Stimulated activated CD4-positive, alpha-beta T cell treated with anti-CD3 and anti-CD28 coated beads, Interleukin-1b, Interleukin-23, amount 100 ng/mL, for 4 hours (primary cell): ENCODE data around the gene EFNA4.
"Not testable (repeated sequence)": the region's sequence is repeated elsewhere in the genome, so short reads cannot be mapped to it uniquely, and the experiment has no call there.

Source experiments
- DNase-seq, 2 donors: peaks; one replicate each; pipeline ENCODE4 v3.0.0-alpha.2; 2020; ENCODE audit warnings: low read depth in 2 of 2

The EFNA4 gene

DNA sequence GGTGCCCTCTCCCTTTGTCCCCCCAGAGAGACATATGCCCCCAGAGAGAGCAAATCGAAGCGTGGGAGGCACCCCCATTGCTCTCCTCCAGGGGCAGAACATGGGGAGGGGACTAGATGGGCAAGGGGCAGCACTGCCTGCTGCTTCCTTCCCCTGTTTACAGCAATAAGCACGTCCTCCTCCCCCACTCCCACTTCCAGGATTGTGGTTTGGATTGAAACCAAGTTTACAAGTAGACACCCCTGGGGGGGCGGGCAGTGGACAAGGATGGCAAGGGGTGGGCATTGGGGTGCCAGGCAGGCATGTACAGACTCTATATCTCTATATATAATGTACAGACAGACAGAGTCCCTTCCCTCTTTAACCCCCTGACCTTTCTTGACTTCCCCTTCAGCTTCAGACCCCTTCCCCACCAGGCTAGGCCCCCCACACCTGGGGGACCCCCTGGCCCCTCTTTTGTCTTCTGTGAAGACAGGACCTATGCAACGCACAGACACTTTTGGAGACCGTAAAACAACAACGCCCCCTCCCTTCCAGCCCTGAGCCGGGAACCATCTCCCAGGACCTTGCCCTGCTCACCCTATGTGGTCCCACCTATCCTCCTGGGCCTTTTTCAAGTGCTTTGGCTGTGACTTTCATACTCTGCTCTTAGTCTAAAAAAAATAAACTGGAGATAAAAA, 23.5 kb downstream of the EFNA4 start:
- no peak for DNase-seq

- peak; percentile 76 to 81 for DNase-seq
Measured at GRCh38 chr1:155091071-155092051, 27.8 kb downstream of the EFNA4 start.

DNA sequence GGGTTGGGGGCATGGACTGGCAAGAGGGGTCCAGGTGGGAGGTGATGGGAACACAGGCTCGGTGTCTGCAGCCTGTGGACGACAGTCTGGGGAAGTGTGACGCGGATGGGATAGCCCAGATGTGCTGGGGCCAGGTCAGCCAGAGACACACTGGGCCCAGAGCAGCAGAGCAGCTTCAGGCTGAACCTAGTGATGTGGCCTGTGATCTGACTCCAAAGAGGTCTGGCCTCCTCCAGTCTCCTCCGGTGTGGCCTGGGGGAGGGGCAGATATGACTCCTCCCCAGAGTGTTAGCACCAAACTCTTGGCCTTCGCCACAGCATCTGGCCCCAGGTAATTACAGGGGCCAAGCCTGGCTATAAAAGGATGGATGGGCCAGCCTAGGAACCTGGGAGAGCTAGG, 28.6 kb downstream of the EFNA4 start:
- no peak for DNase-seq

DNA sequence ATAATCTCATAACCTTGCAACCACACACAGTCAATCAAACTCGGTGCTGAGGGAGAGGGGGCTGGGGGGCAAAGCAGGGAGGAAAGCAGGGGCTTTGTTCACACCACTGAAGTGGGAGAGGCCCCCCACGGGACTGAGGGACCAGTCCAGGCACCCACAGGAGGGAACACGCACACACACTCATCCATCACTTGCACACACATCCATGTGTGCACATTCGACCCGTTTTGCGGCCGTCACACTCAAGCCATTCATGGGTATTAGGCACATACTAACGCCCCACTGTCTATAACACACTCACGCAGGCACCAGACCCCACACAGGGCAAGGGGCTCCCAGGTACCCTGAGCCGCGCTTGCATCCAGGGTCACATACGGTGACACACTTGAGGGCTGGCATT, 29.1 kb downstream of the EFNA4 start:
- no peak for DNase-seq

GRCh38 chr1:155093911-155094621, 30.5 kb downstream of the EFNA4 start:
- DNase-seq: no peak

DNA sequence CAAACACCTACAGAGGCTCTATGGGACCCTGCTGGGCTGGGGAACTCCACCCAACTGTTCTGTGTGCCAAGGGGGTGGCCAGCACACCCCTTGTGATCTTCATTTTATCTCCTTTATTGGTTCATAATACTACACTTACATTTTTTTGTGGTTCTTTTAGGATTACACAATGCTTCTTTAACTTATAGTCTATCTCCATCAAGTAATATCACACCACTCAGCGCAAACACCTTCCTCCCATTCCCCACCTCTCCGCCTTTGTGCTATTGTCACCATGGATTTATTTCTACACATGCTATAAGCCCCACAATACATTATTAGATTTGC, 31.0 kb downstream of the EFNA4 start:
- DNase-seq: no peak

DNA sequence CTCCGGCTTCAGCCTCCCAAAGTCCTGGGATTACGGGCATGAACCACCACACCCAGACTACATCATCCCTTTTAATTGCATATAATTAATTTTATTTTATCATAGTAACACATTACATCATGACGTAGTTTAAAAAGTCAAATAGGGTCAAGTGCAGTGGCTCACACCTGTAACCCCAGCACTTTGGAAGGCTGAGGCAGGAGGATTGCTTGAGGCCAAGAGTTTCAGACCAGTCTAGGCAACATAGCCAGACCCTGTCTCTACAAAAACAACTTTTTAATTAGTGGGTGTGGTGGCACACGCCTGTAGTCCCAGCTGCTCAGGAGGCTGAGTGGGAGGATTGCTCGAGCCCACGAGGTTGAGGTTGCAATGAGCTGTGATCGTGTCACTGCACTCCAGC, 35.8 kb downstream of the EFNA4 start:
- no peak for DNase-seq

GRCh38 chr1:155103325-155103724, 39.8 kb downstream of the EFNA4 start:
- no peak for DNase-seq

GRCh38 chr1:155104605-155105534, 41.3 kb downstream of the EFNA4 start:
- DNase-seq: no peak

GRCh38 chr1:155105604-155106011, 42.1 kb downstream of the EFNA4 start:
- DNase-seq: no peak

- no peak for DNase-seq
Measured at GRCh38 chr1:155106862-155107261, 43.3 kb downstream of the EFNA4 start.

GRCh38 chr1:155107309-155108264, 44.0 kb downstream of the EFNA4 start:
- no peak for DNase-seq

DNA sequence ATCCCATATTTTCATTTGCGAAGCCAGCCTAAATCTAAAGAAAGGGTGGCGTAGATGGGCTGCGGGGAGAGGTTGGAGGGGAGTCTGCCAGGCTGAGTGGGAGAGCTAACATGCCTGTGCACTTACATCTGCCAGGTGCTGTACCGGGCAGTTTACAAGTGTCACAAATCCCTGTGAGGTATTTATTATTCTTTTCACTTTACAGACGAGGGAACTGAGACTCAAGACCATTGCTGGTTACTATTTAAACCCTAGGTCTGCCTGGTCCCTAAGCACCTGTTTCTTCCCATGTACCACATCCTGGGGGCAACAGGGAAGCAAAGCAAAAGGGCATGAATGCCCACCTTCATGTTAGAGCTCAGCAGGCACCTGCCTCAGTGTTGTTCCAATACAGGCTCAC, 44.8 kb downstream of the EFNA4 start:
- DNase-seq: no peak

GRCh38 chr1:155110381-155110780, 46.8 kb downstream of the EFNA4 start:
- DNase-seq: no peak

DNA sequence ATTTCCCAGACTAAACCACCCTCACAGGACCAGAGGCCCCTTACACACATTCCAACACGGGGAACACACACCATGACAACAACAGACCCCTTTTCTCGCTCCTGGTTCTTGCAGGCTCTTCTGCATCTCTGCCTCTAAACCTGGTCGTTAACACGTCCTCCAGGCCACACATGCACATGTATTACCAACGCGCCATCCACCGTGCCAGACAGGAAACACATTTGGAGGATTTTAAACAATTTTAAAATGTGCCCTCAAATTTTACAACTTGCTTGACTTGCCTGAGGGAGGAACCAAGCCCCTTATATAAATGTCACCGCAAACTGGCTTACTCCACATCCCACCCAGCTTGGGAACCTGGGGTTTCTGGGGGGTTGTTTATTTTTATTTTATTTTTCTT, 47.3 kb downstream of the EFNA4 start:
- no peak for DNase-seq

GRCh38 chr1:155113450-155113980, 50.0 kb downstream of the EFNA4 start:
- DNase-seq: no peak

DNA sequence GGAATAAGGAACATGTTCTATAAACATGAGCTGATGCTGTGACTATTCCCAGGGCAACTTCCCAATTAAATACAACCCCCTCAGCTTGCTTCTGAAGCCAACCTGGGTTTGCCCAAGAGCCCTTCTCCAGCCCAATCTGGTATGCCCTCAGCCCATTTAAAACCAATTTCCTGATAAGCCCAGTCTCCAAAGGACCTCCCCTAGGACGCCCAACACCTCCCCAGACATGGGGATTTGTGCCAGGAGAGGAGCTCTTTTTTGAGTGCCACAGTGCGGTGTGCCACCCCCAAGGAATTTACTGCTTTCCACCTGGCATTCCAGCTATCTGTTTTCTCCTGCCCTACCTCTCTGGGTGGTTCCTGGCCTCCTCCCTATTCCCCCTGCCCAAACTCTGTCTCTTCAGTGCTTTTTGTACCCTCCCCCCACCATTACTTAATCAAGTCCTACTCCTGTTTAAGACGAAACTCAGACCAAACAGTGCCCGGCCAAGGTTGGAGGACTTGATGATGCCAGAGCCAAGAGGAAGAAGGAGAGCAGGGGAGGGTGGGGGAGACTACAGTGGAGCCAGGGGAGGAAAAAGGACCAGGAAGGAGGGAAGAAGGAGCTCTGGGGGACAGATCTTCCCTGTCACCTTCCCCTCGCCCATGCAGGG, 52.7 kb downstream of the EFNA4 start:
- no peak for DNase-seq

- no peak for DNase-seq
Measured at GRCh38 chr1:155117610-155118009, 54.1 kb downstream of the EFNA4 start.

DNA sequence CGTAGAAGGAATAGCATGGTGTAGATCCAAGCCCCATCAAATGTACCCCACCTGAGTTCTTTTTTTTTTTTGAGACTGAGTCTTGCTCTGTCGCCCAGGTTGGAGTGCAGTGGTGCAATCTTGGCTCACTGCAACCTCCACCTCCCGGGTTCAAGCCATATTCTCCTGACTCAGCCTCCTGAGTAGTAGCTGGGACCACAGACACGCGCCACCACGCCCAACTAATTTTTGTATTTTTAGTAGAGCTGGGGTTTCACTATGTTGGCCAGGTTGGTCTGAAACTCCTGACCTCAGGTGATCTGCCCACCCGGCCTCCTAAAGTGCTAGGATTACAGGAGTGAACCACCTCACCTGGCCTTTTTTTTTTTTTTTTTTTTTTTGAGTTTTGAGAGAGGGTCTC, 54.5 kb downstream of the EFNA4 start:
- DNase-seq: not testable (repeated sequence)
